Neural cell (in vitro differentiated cells): ENCODE results near the gene CTSO. TPM values are rescaled to one million over a fixed set of nuclear protein-coding genes. Genes with fewer than 3 reads are reported as not detected.
"Not testable (repeated sequence)": the region's sequence is repeated elsewhere in the genome, so short reads cannot be mapped to it uniquely, and the experiment has no call there.

Source experiments
- H2AFZ ChIP-seq: fragments of 200-600, 300-800 bp; sonication (generic), shearing (Covaris generic); 2 replicates; pipeline ENCODE4 v1.6.0; 2014; ENCODE audit warnings: low read depth, mild to moderate bottlenecking, antibody characterized with exemption, low read length, moderate library complexity
- H3F3A ChIP-seq: fragments of 200-600 bp; shearing (Covaris generic); 2 replicates; pipeline ENCODE4 v1.6.1; 2016; ENCODE audit warnings: mild to moderate bottlenecking, moderate library complexity, mixed read lengths, antibody characterized with exemption, low read length; ENCODE audit not compliant: insufficient read depth, poor library complexity, severe bottlenecking
- H3K27ac ChIP-seq: fragments of 200-600, 300-800 bp; sonication (generic), shearing (Covaris generic); 2 replicates; pipeline ENCODE4 v1.5.1; 2014; ENCODE audit warnings: mild to moderate bottlenecking, low read length, moderate library complexity
- H3K27me3 ChIP-seq: fragments of 300-800, 200-600 bp; sonication (generic), shearing (Covaris generic); 2 replicates; pipeline ENCODE4 v1.6.0; 2014; ENCODE audit warnings: mild to moderate bottlenecking, low read depth, low read length, moderate library complexity; ENCODE audit not compliant: insufficient read depth
- H3K36me3 ChIP-seq: fragments of 300-800, 200-600 bp; sonication (generic), shearing (Covaris generic); 2 replicates; pipeline ENCODE4 v1.5.1; 2014; ENCODE audit warnings: mild to moderate bottlenecking, antibody characterized with exemption, low read length, moderate library complexity; ENCODE audit not compliant: insufficient read depth
- H3K4me2 ChIP-seq: fragments of 300-800, 200-600 bp; sonication (generic), shearing (Covaris generic); 2 replicates; pipeline ENCODE4 v1.6.0; 2014; ENCODE audit warnings: mild to moderate bottlenecking, low read length
- H3K4me3 ChIP-seq: fragments of 300-800, 200-600 bp; sonication (generic), shearing (Covaris generic); 2 replicates; pipeline ENCODE4 v1.5.1; 2014; ENCODE audit warnings: mild to moderate bottlenecking, low read length, moderate library complexity
- H3K79me2 ChIP-seq: fragments of 200-600 bp; shearing (Covaris generic); replicated peaks from 2 replicates; pipeline ENCODE4 v1.6.0; 2014; ENCODE audit warnings: mild to moderate bottlenecking, low read length, moderate library complexity; ENCODE audit not compliant: insufficient read depth
- H3K9ac ChIP-seq: fragments of 300-800, 200-600 bp; sonication (generic), shearing (Covaris generic); 2 replicates; pipeline ENCODE4 v1.6.1; 2016; ENCODE audit warnings: mild to moderate bottlenecking, low read length, mixed read lengths
- H3K9me2 ChIP-seq: fragments of 200-600 bp; shearing (Covaris generic); 2 replicates; pipeline ENCODE4 v1.6.1; 2016; ENCODE audit warnings: mild to moderate bottlenecking, low read length, mixed read lengths; ENCODE audit not compliant: insufficient read depth
- H3K9me3 ChIP-seq: fragments of 200-600, 300-800 bp; sonication (generic), shearing (Covaris generic); 2 replicates; pipeline ENCODE4 v1.6.1; 2016; ENCODE audit warnings: mild to moderate bottlenecking, mixed run types, low read length, moderate library complexity, mixed read lengths
- H4K20me1 ChIP-seq: fragments of 200-600 bp; shearing (Covaris generic); 2 replicates; pipeline ENCODE4 v1.6.1; 2016; ENCODE audit warnings: mild to moderate bottlenecking, mixed run types; ENCODE audit not compliant: insufficient read depth
- EP300 ChIP-seq: fragments of 450-650 bp; conservative IDR thresholded peaks from 2 replicates; pipeline ENCODE4 v1.6.1; 2014; ENCODE audit warnings: antibody characterized with exemption, mild to moderate bottlenecking, moderate library complexity; ENCODE audit not compliant: poor library complexity, severe bottlenecking
- EZH2 ChIP-seq: fragments of 200-600, 300-800 bp; shearing (Covaris generic), sonication (generic); IDR thresholded peaks from 2 replicates; pipeline ENCODE4 v1.6.1; 2014; ENCODE audit warnings: antibody characterized with exemption, low read length, borderline replicate concordance, mild to moderate bottlenecking; ENCODE audit not compliant: insufficient read depth, poor library complexity, severe bottlenecking
- MXI1 ChIP-seq: fragments of 450-650 bp; conservative IDR thresholded peaks from 2 replicates; pipeline ENCODE4 v1.6.1; 2014; ENCODE audit warnings: antibody characterized with exemption, mild to moderate bottlenecking; ENCODE audit not compliant: poor library complexity, severe bottlenecking
- POLR2AphosphoS5 ChIP-seq: IDR thresholded peaks from 2 replicates; pipeline ENCODE4 v1.6.1; 2012
- RAD21 ChIP-seq: fragments of 450-650 bp; conservative IDR thresholded peaks from 2 replicates; pipeline ENCODE4 v1.6.1; 2014; ENCODE audit warnings: antibody characterized with exemption, mild to moderate bottlenecking, moderate library complexity
- SMC3 ChIP-seq: fragments of 450-650 bp; conservative IDR thresholded peaks from 2 replicates; pipeline ENCODE4 v1.6.1; 2014; ENCODE audit warnings: antibody characterized with exemption, mild to moderate bottlenecking, moderate library complexity; ENCODE audit not compliant: poor library complexity
- TAF1 ChIP-seq: IDR thresholded peaks from 2 replicates; pipeline ENCODE4 v1.6.1; 2012; ENCODE audit warnings: low read depth
- polyA plus RNA-seq: library from polyadenylated mRNA; depleted of rRNA; stranded (reverse); fragments of >200 nt; gene quantifications from 2 replicates; pipeline ENCODE4 v1.2.3, GENCODE V29; 2014
- TF ChIP-seq, protein P1 (sequence below): fragments of 450-650 bp; IDR thresholded peaks from 2 replicates; pipeline ENCODE4 v1.5.1; 2014; ENCODE audit warnings: antibody characterized with exemption, mild to moderate bottlenecking, moderate library complexity; ENCODE audit not compliant: poor library complexity, severe bottlenecking
- TF ChIP-seq, protein P2 (sequence below): IDR thresholded peaks from 2 replicates; pipeline ENCODE4 v1.6.1; 2012; ENCODE audit warnings: borderline replicate concordance

The CTSO gene
- polyA plus RNA-seq, 1 donor from 2014 or later: 0.16 TPM

DNA sequence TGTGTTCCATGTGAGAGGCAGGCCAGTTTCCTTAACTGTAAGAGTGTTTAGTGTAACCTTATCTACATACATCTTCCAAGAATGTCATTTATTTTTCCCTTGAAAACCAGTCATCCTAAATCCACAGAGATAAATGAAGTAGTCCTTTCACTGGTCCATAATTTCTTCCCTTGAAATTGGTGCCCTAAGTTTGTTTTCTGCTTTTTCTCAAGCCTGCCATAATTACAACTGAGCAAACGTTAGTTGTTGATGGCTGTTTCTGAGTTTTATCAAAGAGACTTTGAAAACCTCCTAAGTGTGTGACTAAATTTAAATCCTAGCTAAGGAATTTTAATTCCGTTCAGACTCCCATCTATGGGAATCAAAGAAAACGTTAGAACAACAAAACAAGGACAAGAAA, 53.8 kb downstream of the CTSO start:
- no peak overlapping the region for H3K4me3 ChIP-seq
- no peaks in the 10 kb centered on the region for H3F3A ChIP-seq
- no peak overlapping the region for H3K9ac ChIP-seq
- H3K27ac ChIP-seq: no peak overlapping the region
- TF ChIP-seq, protein P1, sequence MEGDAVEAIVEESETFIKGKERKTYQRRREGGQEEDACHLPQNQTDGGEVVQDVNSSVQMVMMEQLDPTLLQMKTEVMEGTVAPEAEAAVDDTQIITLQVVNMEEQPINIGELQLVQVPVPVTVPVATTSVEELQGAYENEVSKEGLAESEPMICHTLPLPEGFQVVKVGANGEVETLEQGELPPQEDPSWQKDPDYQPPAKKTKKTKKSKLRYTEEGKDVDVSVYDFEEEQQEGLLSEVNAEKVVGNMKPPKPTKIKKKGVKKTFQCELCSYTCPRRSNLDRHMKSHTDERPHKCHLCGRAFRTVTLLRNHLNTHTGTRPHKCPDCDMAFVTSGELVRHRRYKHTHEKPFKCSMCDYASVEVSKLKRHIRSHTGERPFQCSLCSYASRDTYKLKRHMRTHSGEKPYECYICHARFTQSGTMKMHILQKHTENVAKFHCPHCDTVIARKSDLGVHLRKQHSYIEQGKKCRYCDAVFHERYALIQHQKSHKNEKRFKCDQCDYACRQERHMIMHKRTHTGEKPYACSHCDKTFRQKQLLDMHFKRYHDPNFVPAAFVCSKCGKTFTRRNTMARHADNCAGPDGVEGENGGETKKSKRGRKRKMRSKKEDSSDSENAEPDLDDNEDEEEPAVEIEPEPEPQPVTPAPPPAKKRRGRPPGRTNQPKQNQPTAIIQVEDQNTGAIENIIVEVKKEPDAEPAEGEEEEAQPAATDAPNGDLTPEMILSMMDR: no peak
- TF ChIP-seq MXI1: no peak
- no peak for TF ChIP-seq EP300
- TF ChIP-seq EZH2: no peak
- no peak for TF ChIP-seq POLR2AphosphoS5
- TF ChIP-seq RAD21: no peak
- TF ChIP-seq TAF1: no peak
- H3K4me2 ChIP-seq: no peak overlapping the region
- H2AFZ ChIP-seq: no peak overlapping the region
- H3K36me3 ChIP-seq: no peaks in the 10 kb centered on the region
- no peaks in the 10 kb centered on the region for H3K79me2 ChIP-seq
- H3K27me3 ChIP-seq: no peaks in the 10 kb centered on the region
- no peaks in the 10 kb centered on the region for H3K9me3 ChIP-seq
- no peaks in the 10 kb centered on the region for H3K9me2 ChIP-seq
- H4K20me1 ChIP-seq: no peaks in the 10 kb centered on the region

DNA sequence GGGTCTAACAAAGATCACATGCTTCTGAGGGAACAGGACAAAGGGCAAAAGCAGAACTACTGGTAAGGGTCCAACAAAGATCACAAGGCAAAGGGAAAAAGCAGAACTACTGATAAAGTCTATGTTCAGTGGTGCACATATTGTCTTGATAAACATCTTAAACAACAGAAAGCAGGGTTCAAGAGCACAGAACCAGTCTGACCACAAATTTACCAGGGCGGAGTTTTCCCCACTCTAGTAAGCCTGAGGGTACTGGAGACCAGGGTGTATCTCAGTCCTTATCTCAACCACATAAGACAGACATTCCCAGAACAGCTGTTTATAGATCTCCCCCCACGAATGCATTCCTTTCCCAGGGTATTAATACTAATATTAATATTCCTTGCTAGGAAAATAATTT, 55.3 kb downstream of the CTSO start:
- not testable (repeated sequence) for H3K9me3 ChIP-seq, H2AFZ ChIP-seq, H3K9ac ChIP-seq, H3K4me2 ChIP-seq, H3F3A ChIP-seq, H4K20me1 ChIP-seq, H3K27me3 ChIP-seq, H3K36me3 ChIP-seq, H3K79me2 ChIP-seq, H3K9me2 ChIP-seq, H3K27ac ChIP-seq, H3K4me3 ChIP-seq

DNA sequence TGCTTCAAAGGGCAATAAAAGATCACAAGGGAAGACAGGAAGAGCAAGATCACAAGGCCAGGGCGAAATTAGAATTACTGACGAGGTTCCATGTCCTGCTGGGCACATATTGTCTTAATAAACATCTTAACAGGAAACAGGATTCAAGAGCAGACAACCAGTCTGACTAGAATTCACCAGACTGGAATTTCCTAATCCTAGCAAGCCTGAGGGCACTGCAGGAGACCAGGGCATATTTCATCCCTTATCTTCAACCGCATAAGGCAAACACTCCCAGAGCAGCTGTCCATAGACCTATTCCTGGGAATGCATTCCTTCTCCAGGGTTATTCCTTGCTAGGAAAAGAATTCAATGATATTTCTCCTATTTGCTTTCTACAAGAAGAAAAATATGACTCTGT, 62.6 kb downstream of the CTSO start:
- Histone ChIP-seq H3K4me3 (no peak overlapping the region), H3K27ac (no peak overlapping the region), H3F3A (no peaks in the 10 kb centered on the region), H3K4me2 (no peak overlapping the region), H3K9me2 (no peaks in the 10 kb centered on the region), H3K79me2 (no peaks in the 10 kb centered on the region), H3K36me3 (no peaks in the 10 kb centered on the region), H3K9me3 (no peaks in the 10 kb centered on the region), H3K27me3 (no peaks in the 10 kb centered on the region), H3K9ac (no peak overlapping the region), H4K20me1 (no peaks in the 10 kb centered on the region), H2AFZ (no peak overlapping the region)
- no peak for TF ChIP-seq MXI1
- no peak for TF ChIP-seq TAF1
- TF ChIP-seq POLR2AphosphoS5: no peak
- no peak for TF ChIP-seq EP300
- TF ChIP-seq EZH2: no peak
- TF ChIP-seq, protein P2, sequence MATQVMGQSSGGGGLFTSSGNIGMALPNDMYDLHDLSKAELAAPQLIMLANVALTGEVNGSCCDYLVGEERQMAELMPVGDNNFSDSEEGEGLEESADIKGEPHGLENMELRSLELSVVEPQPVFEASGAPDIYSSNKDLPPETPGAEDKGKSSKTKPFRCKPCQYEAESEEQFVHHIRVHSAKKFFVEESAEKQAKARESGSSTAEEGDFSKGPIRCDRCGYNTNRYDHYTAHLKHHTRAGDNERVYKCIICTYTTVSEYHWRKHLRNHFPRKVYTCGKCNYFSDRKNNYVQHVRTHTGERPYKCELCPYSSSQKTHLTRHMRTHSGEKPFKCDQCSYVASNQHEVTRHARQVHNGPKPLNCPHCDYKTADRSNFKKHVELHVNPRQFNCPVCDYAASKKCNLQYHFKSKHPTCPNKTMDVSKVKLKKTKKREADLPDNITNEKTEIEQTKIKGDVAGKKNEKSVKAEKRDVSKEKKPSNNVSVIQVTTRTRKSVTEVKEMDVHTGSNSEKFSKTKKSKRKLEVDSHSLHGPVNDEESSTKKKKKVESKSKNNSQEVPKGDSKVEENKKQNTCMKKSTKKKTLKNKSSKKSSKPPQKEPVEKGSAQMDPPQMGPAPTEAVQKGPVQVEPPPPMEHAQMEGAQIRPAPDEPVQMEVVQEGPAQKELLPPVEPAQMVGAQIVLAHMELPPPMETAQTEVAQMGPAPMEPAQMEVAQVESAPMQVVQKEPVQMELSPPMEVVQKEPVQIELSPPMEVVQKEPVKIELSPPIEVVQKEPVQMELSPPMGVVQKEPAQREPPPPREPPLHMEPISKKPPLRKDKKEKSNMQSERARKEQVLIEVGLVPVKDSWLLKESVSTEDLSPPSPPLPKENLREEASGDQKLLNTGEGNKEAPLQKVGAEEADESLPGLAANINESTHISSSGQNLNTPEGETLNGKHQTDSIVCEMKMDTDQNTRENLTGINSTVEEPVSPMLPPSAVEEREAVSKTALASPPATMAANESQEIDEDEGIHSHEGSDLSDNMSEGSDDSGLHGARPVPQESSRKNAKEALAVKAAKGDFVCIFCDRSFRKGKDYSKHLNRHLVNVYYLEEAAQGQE: no peak
- TF ChIP-seq, protein P1: no peak
- TF ChIP-seq RAD21: no peak
- no peak for TF ChIP-seq SMC3
